Mucosa of descending colon (tissue), 3 donors: ENCODE results near the gene FYN. TPM values are rescaled to one million over a fixed set of nuclear protein-coding genes. Genes with fewer than 3 reads are reported as not detected.

Experiments used
- ATAC-seq: fragments of 200-7000 bp; cut with Tn5 transposase; one replicate; pipeline ENCODE4 v1.9.1; 2020; ENCODE audit warnings: mild to moderate bottlenecking, moderate library complexity
- DNase-seq, 3 donors: peaks; one replicate each; pipeline ENCODE4 v3.0.0-alpha.2; 2020
- H3K36me3 ChIP-seq: fragments of 200-600 bp; one replicate; pipeline ENCODE4 v1.8.0; 2021; ENCODE audit warnings: low read depth, mild to moderate bottlenecking
- H3K4me1 ChIP-seq: fragments of 200-600 bp; one replicate; pipeline ENCODE4 v1.8.0; 2021; ENCODE audit warnings: low read depth, mild to moderate bottlenecking
- H3K4me3 ChIP-seq: fragments of 200-600 bp; one replicate; pipeline ENCODE4 v1.8.0; 2021; ENCODE audit warnings: mild to moderate bottlenecking
- H3K9me3 ChIP-seq: fragments of 200-600 bp; one replicate; pipeline ENCODE4 v1.8.0; 2021; ENCODE audit warnings: mild to moderate bottlenecking
- intact Hi-C, 2 donors: fragments of 100-400 bp; cut with DNase I in 1 of 2; cut with micrococcal nuclease in 1 of 2; formaldehyde crosslinking; loops; one replicate each; pipeline versions ENCODE4 v1.11.0 to v1.11.1; 2022; cut with DNase I, micrococcal nuclease
- total RNA-seq, 3 donors: library from RNA; stranded (reverse); fragmentation: NEBNext Ultra II Directional in 2 of 3; extraction: Animal tissue kit (Norgen Biotek cat#: 25700) in 2 of 3; gene quantifications; one replicate each; pipeline versions ENCODE4 v1.2.1 to v1.2.4, GENCODE V29; 2021 to 2023
- TF ChIP-seq, protein P1 (sequence below): fragments of 200-600 bp; IDR thresholded peaks from one replicate; pipeline ENCODE4 v1.8.0; 2022; ENCODE audit warnings: antibody characterized with exemption, mild to moderate bottlenecking
- donor health status: DM: no; HTN: no; CAD: no; lungs with moderate emphysema.
- donor health status: DM: no; HTN: no; CAD: no.
- donor health status: DM: no; HTN: yes; CAD: no.

Gene FYN
- total RNA-seq, 3 donors from 2014 or later, result 15.0 to 63.0 (median 24.8) TPM

DNA sequence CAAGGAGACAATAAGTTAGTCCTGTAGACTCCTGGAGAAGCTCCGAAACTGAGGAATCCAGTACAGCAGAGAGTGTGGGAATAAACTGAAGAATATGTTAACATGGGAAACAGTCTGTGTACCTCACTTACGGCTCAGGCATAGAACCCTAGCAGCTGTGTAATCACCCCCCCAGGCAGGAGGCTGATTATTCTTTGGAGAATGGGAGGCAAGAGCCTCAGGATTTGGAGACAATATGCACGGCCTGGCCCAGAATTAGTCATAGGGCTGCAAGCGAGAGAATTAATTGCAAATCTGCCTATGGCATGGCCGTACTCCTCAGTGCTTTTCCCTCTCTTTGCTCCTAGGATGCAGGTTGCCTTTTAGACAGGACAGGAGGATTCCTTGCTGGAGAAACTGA is 27.5 kb upstream of the FYN start:
- DNase-seq (no peak), ATAC-seq (no peak)
- H3K4me3 ChIP-seq, result no peak overlapping the region
- H3K4me1 ChIP-seq, result no peaks in the 10 kb centered on the region
- no peaks in the 10 kb centered on the region for H3K9me3 ChIP-seq
- intact Hi-C loops, result no loop called here
- no peaks in the 10 kb centered on the region for H3K36me3 ChIP-seq
- TF ChIP-seq, protein P1, sequence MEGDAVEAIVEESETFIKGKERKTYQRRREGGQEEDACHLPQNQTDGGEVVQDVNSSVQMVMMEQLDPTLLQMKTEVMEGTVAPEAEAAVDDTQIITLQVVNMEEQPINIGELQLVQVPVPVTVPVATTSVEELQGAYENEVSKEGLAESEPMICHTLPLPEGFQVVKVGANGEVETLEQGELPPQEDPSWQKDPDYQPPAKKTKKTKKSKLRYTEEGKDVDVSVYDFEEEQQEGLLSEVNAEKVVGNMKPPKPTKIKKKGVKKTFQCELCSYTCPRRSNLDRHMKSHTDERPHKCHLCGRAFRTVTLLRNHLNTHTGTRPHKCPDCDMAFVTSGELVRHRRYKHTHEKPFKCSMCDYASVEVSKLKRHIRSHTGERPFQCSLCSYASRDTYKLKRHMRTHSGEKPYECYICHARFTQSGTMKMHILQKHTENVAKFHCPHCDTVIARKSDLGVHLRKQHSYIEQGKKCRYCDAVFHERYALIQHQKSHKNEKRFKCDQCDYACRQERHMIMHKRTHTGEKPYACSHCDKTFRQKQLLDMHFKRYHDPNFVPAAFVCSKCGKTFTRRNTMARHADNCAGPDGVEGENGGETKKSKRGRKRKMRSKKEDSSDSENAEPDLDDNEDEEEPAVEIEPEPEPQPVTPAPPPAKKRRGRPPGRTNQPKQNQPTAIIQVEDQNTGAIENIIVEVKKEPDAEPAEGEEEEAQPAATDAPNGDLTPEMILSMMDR, result no peak

DNA sequence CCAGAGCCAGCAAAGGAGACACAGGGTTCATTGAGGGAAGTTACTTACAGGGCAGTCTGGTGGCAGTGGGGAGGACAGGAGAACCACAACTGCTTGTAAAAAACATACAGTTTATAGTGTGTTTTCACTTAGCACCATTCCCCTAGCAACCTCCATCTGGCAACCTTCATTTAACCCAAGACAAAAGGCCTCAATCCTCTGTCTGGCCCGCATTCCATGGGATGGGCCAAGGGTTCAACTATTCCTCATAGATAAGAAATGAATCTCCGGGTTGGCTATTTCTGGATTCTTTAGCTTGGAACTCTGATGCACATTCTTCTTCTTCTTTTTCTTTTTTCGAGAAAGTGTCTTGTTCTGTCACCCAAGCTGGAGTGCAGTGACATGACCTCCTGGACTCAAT is 26.3 kb upstream of the FYN start:
- TF ChIP-seq, protein P1, result no peak
- DNase-seq, result no peak
- Histone ChIP-seq H3K4me3 (no peak overlapping the region), H3K9me3 (no peaks in the 10 kb centered on the region), H3K4me1 (no peaks in the 10 kb centered on the region), H3K36me3 (no peaks in the 10 kb centered on the region)
- intact Hi-C loops, result no loop called here
- no peak for ATAC-seq

DNA sequence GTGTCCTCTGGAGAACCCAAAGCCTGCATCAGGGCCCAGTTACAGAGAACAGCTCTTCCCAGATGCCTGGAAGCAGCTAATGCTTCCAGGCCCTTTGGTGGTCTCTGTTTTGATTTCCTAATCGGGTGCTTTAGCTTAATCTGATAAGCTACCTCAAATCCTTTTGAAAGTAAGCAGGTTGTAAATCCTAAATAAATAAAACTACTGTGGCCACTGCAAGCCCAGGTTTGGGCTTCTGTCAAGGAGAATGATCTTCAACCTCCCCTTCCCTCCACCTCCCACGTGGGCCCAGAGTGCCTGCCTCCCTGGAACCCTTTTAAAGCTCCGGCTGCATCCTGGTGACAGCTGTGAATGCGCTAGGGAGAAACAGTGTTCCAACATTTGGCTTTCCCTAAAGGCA is 25.2 kb upstream of the FYN start:
- intact Hi-C loops, result no loop called here
- H3K4me1 ChIP-seq, result no peaks in the 10 kb centered on the region
- H3K4me3 ChIP-seq, result no peak overlapping the region
- ATAC-seq (no peak), DNase-seq (no peak)
- TF ChIP-seq, protein P1, result no peak
- no peaks in the 10 kb centered on the region for H3K9me3 ChIP-seq
- H3K36me3 ChIP-seq, result no peaks in the 10 kb centered on the region

DNA sequence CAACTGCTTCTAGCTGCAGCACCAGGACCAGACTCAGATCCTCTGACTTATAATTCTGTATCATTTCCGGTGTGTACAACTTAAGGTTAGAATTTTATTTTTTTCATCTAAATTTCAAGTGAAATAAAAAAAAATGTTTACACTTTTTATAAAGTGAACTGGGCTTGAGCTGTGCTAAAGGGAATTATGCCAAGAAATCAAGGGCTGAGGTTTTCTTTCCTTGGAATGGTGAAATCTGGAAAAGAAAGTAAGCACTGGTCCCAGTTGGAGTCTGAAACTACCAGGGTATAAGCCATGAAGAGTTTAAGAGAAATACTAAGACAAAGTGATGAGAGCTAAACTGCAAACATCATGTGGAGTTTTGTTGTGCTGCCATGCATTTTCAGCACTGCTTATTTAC is 21.7 kb upstream of the FYN start:
- TF ChIP-seq, protein P1, result no peak
- DNase-seq (no peak), ATAC-seq (no peak)
- no peaks in the 10 kb centered on the region for H3K36me3 ChIP-seq
- no peaks in the 10 kb centered on the region for H3K4me1 ChIP-seq
- H3K9me3 ChIP-seq, result no peaks in the 10 kb centered on the region
- H3K4me3 ChIP-seq, result no peak overlapping the region
- intact Hi-C loops, result no loop called here

DNA sequence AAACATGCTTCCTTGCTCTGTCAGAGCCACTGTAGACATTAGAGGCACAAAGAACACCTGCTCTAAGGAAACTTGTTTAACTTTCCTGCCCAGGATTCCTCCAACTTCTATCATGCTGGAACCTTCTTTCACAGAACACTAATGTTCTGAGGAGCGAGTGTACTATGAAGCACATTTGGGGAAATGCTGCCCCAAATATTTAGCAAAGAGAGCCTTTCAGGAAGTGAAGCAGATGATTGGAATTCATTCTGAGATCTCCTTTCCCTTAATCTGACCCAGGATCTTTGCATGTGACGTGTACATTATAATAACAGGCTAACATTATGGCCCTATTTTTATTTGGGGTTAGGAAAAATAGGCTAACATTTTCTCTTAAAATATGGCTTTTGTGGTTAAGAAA is 21.0 kb upstream of the FYN start:
- no peak overlapping the region for H3K4me3 ChIP-seq
- no peaks in the 10 kb centered on the region for H3K36me3 ChIP-seq
- ATAC-seq (no peak), DNase-seq (no peak)
- H3K4me1 ChIP-seq, result no peaks in the 10 kb centered on the region
- TF ChIP-seq, protein P1, result no peak
- intact Hi-C loops, result no loop called here
- H3K9me3 ChIP-seq, result no peaks in the 10 kb centered on the region

DNA sequence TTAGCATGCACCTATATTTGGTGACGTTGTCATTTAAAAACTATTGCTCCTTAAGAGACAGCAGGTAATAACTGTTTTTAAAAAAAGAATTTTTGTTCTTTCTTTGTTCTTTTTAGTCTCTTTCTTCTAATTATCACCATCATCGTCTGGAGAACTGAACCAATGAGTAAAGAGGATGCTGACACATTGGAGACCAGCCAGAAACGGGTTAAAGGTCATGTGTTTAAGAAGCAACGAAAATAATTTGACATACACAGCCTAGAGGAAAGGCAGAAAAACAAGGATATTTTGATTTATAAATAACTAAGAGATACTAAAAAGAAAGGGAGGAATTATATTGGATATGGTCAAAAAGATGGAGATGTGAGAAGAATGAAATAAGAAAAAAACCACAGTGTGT is 19.2 kb upstream of the FYN start:
- DNase-seq (no peak), ATAC-seq (no peak)
- Histone ChIP-seq H3K36me3 (no peaks in the 10 kb centered on the region), H3K4me1 (no peaks in the 10 kb centered on the region), H3K4me3 (no peak overlapping the region), H3K9me3 (no peaks in the 10 kb centered on the region)
- intact Hi-C loops, result no loop called here
- TF ChIP-seq, protein P1, result no peak
